Body of pancreas (tissue), 4 donors: ENCODE results near the gene WHRN. TPM values are rescaled to one million over a fixed set of nuclear protein-coding genes. Genes with fewer than 3 reads are reported as not detected.

ENCODE experiments used
- ATAC-seq: fragments of 150-250 bp; one replicate; pipeline ENCODE4 v1.9.1; 2016
- DNase-seq, 4 donors: peaks; one replicate each; pipeline ENCODE4 v3.0.0-alpha.2; 2019
- H3K27ac ChIP-seq, 4 donors: fragments of 200-600 bp; sonication (generic); 1 replicate in 3 of 4; 2 replicates in 1 of 4; pipeline versions ENCODE4 v1.5.1 to v1.6.1; 2016 to 2019; ENCODE audit warnings: mild to moderate bottlenecking in 1 of 4, mixed read lengths in 1 of 4, moderate library complexity in 1 of 4
- H3K27me3 ChIP-seq, 2 donors: fragments of 200-600 bp; sonication (generic); one replicate each; pipeline ENCODE4 v1.6.0; 2016; ENCODE audit warnings: mild to moderate bottlenecking in 1 of 2
- H3K36me3 ChIP-seq, 2 donors: fragments of 200-600 bp; sonication (generic); replicated peaks in 1 of 2; 2 replicates each; pipeline ENCODE4 v1.5.1; 2016; ENCODE audit warnings: low read depth in 2 of 2; ENCODE audit not compliant: insufficient read depth in 1 of 2
- H3K4me1 ChIP-seq: fragments of 200-600 bp; sonication (generic); one replicate; pipeline ENCODE4 v1.6.0; 2016
- H3K4me3 ChIP-seq, 2 donors: fragments of 200-600 bp; sonication (generic); 1 replicate in 1 of 2; 2 replicates in 1 of 2; pipeline ENCODE4 v1.5.1; 2016 to 2019
- H3K9me3 ChIP-seq, 3 donors: fragments of 200-600 bp; sonication (generic); 1 replicate in 2 of 3; 2 replicates in 1 of 3; pipeline ENCODE4 v1.5.1; 2016
- POLR2A ChIP-seq, 3 donors: fragments of 450-650 bp; IDR thresholded peaks; one replicate each; pipeline ENCODE4 v1.6.1; 2016; ENCODE audit warnings: antibody characterized with exemption in 3 of 3, mild to moderate bottlenecking in 2 of 3
- WGBS, 2 donors: methylation state at CpG; one replicate each; pipeline ENCODE4 v1.1.5; 2017; 5-methylcytosine and 5-hydroxymethylcytosine counted together
- intact Hi-C: fragments of 100-400 bp; cut with DNase I; formaldehyde crosslinking; loops from one replicate; pipeline ENCODE4 v1.15.1; 2023
- total RNA-seq, 2 donors: library from RNA; depleted of rRNA; stranded (reverse); fragments of >200 nt; gene quantifications; one replicate each; pipeline ENCODE4 v1.1.0, GENCODE V29; 2016
- TF ChIP-seq, protein P1 (sequence below), 7 experiments: fragments of 450-650 bp in 4 of 7; fragments of 200-600 bp in 3 of 7; sonication (generic) in 3 of 7; IDR thresholded peaks; one replicate each; pipeline ENCODE4 v1.5.1; 2016 to 2019; ENCODE audit warnings: antibody characterized with exemption in 7 of 7

WHRN gene
- total RNA-seq, 2 donors from 2014 or later: 13.5 to 15.6 TPM

- ATAC-seq (no peak), DNase-seq (no peak)
- H3K36me3 ChIP-seq: no peaks in the 10 kb centered on the region
- intact Hi-C loops: no loop called here
- no peak overlapping the region for H3K4me3 ChIP-seq
- H3K27ac ChIP-seq: no peak overlapping the region
- 86 to 97% methylated on average over 6 to 16 of the region's 16 CpGs for WGBS, 2 donors
- no peak for TF ChIP-seq POLR2A (IDR thresholded peaks at IDR 0.05)
- TF ChIP-seq, protein P1, sequence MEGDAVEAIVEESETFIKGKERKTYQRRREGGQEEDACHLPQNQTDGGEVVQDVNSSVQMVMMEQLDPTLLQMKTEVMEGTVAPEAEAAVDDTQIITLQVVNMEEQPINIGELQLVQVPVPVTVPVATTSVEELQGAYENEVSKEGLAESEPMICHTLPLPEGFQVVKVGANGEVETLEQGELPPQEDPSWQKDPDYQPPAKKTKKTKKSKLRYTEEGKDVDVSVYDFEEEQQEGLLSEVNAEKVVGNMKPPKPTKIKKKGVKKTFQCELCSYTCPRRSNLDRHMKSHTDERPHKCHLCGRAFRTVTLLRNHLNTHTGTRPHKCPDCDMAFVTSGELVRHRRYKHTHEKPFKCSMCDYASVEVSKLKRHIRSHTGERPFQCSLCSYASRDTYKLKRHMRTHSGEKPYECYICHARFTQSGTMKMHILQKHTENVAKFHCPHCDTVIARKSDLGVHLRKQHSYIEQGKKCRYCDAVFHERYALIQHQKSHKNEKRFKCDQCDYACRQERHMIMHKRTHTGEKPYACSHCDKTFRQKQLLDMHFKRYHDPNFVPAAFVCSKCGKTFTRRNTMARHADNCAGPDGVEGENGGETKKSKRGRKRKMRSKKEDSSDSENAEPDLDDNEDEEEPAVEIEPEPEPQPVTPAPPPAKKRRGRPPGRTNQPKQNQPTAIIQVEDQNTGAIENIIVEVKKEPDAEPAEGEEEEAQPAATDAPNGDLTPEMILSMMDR (IDR thresholded peaks at IDR 0.05): no peak
- H3K27me3 ChIP-seq: no peaks in the 10 kb centered on the region
- peaks cover 16% of the 10 kb centered on the region for H3K4me1 ChIP-seq
- H3K9me3 ChIP-seq: no peaks in the 10 kb centered on the region
These were observed 36.0 kb downstream of the WHRN start for GRCh38 chr9:114469091-114469853.

DNA sequence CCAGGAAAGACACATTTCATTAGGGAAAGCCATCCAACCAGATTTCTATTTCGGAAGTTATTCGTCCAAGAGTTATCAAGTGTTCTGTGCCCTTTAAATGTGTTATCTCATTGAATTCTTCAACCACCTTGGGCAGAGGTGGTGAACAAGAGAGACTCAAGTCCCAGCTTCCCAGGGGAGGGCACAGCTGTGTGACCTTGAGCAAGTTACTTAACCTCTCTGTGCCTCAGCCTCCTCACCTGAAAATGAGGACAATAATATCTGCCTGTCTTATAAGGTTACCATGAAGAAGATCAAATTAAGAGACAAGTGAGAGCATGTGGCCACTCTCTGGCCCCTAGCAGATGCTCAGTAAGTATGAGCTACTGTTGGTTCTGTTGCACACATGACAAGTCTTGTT is 37.4 kb downstream of the WHRN start:
- no peaks in the 10 kb centered on the region for H3K36me3 ChIP-seq
- WGBS, 2 donors: 80 to 84% methylated on average over 2 of the region's 2 CpGs
- peaks cover 16% of the 10 kb centered on the region for H3K4me1 ChIP-seq
- no peaks in the 10 kb centered on the region for H3K9me3 ChIP-seq
- intact Hi-C loops: no loop called here
- ATAC-seq: no peak
- no peak overlapping the region for H3K4me3 ChIP-seq
- H3K27ac ChIP-seq: no peak overlapping the region
- no peaks in the 10 kb centered on the region for H3K27me3 ChIP-seq
- TF ChIP-seq POLR2A (IDR thresholded peaks at IDR 0.05): no peak
- TF ChIP-seq, protein P1 (IDR thresholded peaks at IDR 0.05): no peak
- no peak for DNase-seq

DNA sequence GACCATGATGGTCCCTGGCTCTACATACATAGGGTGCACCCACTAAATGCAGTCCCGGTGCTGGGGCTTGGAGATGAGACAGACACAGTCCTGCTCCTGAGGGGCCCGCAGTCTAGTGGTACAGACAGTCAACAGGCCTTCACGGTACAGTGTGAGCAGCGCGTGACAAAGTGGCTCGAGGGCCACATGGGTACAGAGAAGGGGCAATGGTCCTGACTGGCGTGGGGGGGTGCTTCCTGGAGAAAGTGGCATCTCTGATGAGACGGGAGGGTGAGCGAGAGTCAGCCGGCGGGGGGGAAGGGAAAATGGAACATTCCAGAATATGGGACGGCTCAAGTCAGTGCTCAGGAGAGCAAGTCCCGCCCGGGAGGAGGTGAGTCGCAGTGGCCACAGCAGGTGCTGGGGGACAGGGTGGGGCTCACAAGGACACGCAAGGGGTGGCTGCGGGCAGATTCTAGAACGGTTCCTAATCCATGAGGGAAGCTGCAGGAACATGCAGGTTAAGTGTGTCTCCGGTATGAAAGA is 38.0 kb downstream of the WHRN start:
- H3K36me3 ChIP-seq: no peaks in the 10 kb centered on the region
- no peak overlapping the region for H3K4me3 ChIP-seq
- DNase-seq (no peak), ATAC-seq (no peak)
- peaks cover 16% of the 10 kb centered on the region for H3K4me1 ChIP-seq
- H3K27ac ChIP-seq: peak overlapping the region in 1 of 4 donors; percentile 54
- intact Hi-C loops: no loop called here
- H3K27me3 ChIP-seq: no peaks in the 10 kb centered on the region
- TF ChIP-seq, protein P1 (IDR thresholded peaks at IDR 0.05): no peak
- no peak for TF ChIP-seq POLR2A (IDR thresholded peaks at IDR 0.05)
- H3K9me3 ChIP-seq: no peaks in the 10 kb centered on the region
- 93 to 95% methylated on average over 15 to 19 of the region's 19 CpGs for WGBS, 2 donors

- intact Hi-C loops: no loop called here
- 53 to 65% methylated on average over 22 to 28 of the region's 28 CpGs for WGBS, 2 donors
- Histone ChIP-seq H3K27ac (peak overlapping the region in 3 of 4 donors; percentile 10 to 54 (median 17)), H3K4me3 (no peak overlapping the region), H3K9me3 (no peaks in the 10 kb centered on the region), H3K4me1 (peaks cover 16% of the 10 kb centered on the region), H3K36me3 (no peaks in the 10 kb centered on the region), H3K27me3 (no peaks in the 10 kb centered on the region)
- TF ChIP-seq, protein P1 (IDR thresholded peaks at IDR 0.05): no peak
- no peak for TF ChIP-seq POLR2A (IDR thresholded peaks at IDR 0.05)
- DNase-seq (peak; percentile 29 to 55 (median 42)), ATAC-seq (peak; percentile 66)
These were observed 39.1 kb downstream of the WHRN start for GRCh38 chr9:114465906-114466900.
